Effector memory CD8-positive, alpha-beta T cell (primary cell): ENCODE measurements around the gene CAMTA1.

Experiments
- ATAC-seq: fragments of 150-1000 bp; cut with Tn5 transposase; replicated peaks from 2 replicates; pipeline ENCODE4 v1.10.0; 2021; ENCODE audit warnings: mild to moderate bottlenecking, moderate library complexity
- DNase-seq, 3 experiments: peaks; one replicate each; pipeline ENCODE4 v3.0.0; 2021
- H3K27ac Mint-ChIP-seq, 2 donors: one replicate each; pipeline ENCODE4 v1.8.0; 2022; ENCODE audit warnings: mild to moderate bottlenecking in 2 of 2, mixed read lengths in 2 of 2, moderate library complexity in 2 of 2
- H3K27me3 Mint-ChIP-seq, 2 donors: one replicate each; pipeline ENCODE4 v1.8.0; 2022; ENCODE audit warnings: mixed read lengths in 2 of 2
- H3K36me3 Mint-ChIP-seq: one replicate; pipeline ENCODE4 v1.8.0; 2022; ENCODE audit warnings: mild to moderate bottlenecking, moderate library complexity, mixed read lengths; ENCODE audit not compliant: insufficient read depth
- H3K4me1 Mint-ChIP-seq, 2 donors: one replicate each; pipeline ENCODE4 v1.8.0; 2022; ENCODE audit warnings: low read depth in 2 of 2, mixed read lengths in 2 of 2
- H3K4me3 Mint-ChIP-seq, 2 donors: one replicate each; pipeline ENCODE4 v1.8.0; 2022; ENCODE audit warnings: mild to moderate bottlenecking in 2 of 2, mixed read lengths in 2 of 2, moderate library complexity in 2 of 2
- H3K9me3 Mint-ChIP-seq, 2 donors: one replicate each; pipeline ENCODE4 v1.8.0; 2022; ENCODE audit warnings: mixed read lengths in 2 of 2

Gene CAMTA1

DNA sequence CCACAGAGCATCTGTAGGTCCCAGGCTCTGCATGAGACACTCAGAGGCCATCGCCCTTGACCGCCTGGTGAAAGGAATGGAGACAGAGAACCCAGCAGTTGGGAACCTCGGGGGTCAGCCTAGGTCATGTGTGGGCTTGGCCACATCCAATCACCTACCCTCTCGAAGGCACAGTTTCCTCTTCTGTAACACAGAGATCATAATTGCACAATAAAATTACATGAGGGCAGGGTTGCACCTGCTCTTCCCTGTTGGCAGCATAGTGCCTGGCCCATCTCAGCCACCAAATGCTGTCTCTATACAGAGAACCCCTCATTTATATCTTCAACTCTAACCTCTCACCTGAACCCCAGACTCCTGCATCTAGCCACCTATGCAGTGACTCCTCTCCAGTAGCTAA, 567.7 kb downstream of the CAMTA1 start:
- Mint-ChIP-seq H3K27me3 (peaks cover 37 to 56% of the 10 kb centered on the region in 2 donors), H3K4me3 (no peak overlapping the region), H3K4me1 (no peaks in the 10 kb centered on the region), H3K27ac (no peak overlapping the region), H3K36me3 (no peaks in the 10 kb centered on the region), H3K9me3 (peaks cover 0 to 2% of the 10 kb centered on the region in 2 donors)
- ATAC-seq (no peak), DNase-seq (no peak)

DNA sequence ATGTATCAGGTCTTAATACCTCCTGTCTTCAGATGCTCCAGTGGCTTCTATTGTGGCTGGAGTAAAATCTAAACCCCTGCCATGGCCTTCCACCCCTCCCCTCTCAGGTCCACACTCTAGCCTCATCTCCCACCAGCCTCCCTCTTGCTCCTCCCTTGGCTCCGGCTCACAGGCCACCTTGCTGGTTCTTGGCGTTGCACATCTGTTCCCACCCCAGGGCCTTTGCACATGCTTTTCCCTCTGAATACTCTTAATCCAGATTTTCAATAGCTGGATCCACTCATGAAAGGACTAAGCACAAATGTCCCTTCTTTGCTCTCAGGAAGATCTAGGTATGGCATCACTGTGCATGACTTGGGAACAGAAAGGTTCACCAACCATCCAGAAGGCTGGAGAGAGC, 570.4 kb downstream of the CAMTA1 start:
- H3K27ac Mint-ChIP-seq: no peak overlapping the region
- no peak overlapping the region for H3K4me3 Mint-ChIP-seq

DNA sequence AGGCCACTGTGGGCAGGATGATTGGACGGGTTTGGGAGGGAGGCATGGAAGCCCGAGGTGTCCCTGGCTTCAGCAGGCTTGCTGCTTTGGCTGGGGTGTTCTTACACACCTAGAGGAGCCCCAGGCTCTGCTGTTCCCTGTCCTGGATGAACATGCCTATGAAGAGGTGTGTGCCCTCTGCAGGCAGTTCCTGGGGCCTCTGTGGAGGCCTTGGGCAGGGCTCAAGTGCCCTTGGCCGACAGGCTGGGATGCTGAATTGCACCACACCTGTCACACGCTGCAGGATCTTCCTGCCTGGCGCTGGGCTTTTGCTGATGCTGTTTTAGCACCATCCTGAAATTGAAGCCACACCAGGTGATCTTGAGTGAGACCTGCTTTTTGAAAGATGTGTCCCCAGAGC, 570.8 kb downstream of the CAMTA1 start:
- Mint-ChIP-seq H3K4me3 (no peak overlapping the region), H3K9me3 (peaks cover 0 to 2% of the 10 kb centered on the region in 2 donors), H3K27me3 (peaks cover 12 to 42% of the 10 kb centered on the region in 2 donors), H3K4me1 (no peaks in the 10 kb centered on the region), H3K27ac (no peak overlapping the region), H3K36me3 (no peaks in the 10 kb centered on the region)
- DNase-seq: no peak
- no peak for ATAC-seq

More for the DNA sequence above, 570.4 kb downstream of the CAMTA1 start:
- H3K36me3 Mint-ChIP-seq: no peaks in the 10 kb centered on the region
- H3K9me3 Mint-ChIP-seq: peaks cover 0 to 2% of the 10 kb centered on the region in 2 donors
- DNase-seq (no peak), ATAC-seq (no peak)
- peaks cover 15 to 39% of the 10 kb centered on the region in 2 donors for H3K27me3 Mint-ChIP-seq
- H3K4me1 Mint-ChIP-seq: no peaks in the 10 kb centered on the region

DNA sequence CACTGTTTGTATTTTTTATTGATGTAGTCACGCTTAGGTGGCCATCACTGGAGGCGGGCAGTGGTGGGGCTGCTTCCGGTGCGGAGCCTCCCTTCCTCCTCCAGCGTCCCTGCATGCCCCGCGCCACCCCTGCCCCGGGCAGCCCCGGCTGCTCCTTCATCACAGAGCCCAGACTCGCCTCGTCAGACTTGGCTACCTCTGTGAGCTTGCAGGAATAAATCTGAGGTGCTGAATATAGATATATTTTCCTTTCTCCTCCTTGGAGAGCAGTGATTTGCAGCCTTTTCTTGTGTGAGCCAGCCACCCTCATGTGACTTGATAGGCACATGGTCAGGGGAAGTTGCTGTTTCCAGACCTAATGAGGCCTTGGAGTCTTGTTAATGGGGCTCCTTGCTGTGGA, 573.2 kb downstream of the CAMTA1 start:
- H3K4me3 Mint-ChIP-seq: no peak overlapping the region
- H3K36me3 Mint-ChIP-seq: no peaks in the 10 kb centered on the region
- ATAC-seq (no peak), DNase-seq (no peak)
- no peak overlapping the region for H3K27ac Mint-ChIP-seq
- peaks cover 7 to 26% of the 10 kb centered on the region in 2 donors for H3K27me3 Mint-ChIP-seq
- no peaks in the 10 kb centered on the region for H3K4me1 Mint-ChIP-seq
- peaks cover 0 to 2% of the 10 kb centered on the region in 2 donors for H3K9me3 Mint-ChIP-seq

DNA sequence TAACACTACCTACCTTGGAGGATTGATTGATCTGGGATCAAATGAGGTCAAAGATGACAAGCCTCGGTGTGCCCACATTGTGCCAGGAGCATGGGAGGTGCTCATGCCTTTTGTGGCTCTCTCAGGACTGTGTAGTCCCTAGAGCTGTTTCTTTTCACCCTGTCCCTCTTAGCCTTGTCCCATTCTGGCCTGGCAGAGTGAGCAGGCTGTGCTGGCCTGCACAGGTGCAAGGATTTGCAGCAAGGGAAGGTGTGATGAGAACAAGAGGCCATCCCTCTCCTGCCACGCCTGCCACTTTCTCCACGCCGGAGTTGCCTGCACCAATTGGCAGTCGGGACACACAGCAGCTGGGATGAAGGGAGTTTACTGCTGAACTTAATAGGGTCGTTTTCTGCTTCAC, 575.3 kb downstream of the CAMTA1 start:
- Mint-ChIP-seq H3K27me3 (peaks cover 3 to 32% of the 10 kb centered on the region in 2 donors), H3K4me1 (no peaks in the 10 kb centered on the region), H3K9me3 (peaks cover 0 to 2% of the 10 kb centered on the region in 2 donors), H3K4me3 (no peak overlapping the region), H3K27ac (no peak overlapping the region), H3K36me3 (no peaks in the 10 kb centered on the region)
- no peak for ATAC-seq
- no peak for DNase-seq

DNA sequence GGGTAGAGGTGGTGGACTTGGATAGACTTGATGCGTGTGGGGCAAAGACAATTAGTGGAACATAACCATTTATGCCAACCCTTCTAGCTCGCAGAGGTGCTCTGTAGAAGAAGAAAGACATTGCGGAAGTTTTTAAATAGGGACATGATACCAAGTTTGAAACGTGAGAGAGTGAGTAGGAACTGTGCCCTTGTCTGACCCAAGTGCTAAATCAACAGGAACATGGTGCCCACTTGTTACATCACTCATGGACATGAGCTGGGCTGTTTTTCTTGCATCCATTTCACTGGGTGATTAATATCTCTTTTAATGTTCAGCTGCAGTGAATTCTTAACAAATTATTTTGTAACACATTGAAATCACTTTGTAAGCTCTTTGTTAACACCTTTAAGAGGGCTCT, 577.7 kb downstream of the CAMTA1 start:
- Mint-ChIP-seq H3K27ac (no peak overlapping the region), H3K27me3 (peaks cover 0 to 25% of the 10 kb centered on the region in 2 donors), H3K4me3 (no peak overlapping the region), H3K9me3 (no peaks in the 10 kb centered on the region), H3K4me1 (no peaks in the 10 kb centered on the region), H3K36me3 (no peaks in the 10 kb centered on the region)
- DNase-seq (no peak), ATAC-seq (no peak)

DNA sequence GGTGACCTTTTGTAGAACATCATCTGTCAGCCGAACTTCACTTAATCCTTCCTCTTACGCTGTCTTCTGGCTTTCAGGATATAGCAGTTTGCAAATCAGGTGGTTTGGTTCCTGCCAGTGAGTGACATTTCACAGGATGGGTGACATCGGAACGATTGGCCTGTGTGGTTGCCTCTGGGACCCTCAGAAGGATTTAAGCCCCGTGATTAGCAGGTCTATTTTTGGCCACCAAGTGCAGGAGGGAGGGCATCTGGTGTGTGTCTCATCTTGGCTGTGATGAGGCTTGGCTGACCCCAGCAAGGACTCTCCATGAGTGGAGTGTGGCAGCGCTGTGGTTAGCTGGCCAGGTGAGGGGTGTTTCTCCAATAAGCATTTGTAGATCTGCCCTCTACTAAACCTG, 578.2 kb downstream of the CAMTA1 start:
- H3K36me3 Mint-ChIP-seq: no peaks in the 10 kb centered on the region
- H3K27me3 Mint-ChIP-seq: peaks cover 0 to 25% of the 10 kb centered on the region in 2 donors
- no peak for DNase-seq
- H3K4me1 Mint-ChIP-seq: no peaks in the 10 kb centered on the region
- no peak for ATAC-seq
- no peak overlapping the region for H3K27ac Mint-ChIP-seq
- no peak overlapping the region for H3K4me3 Mint-ChIP-seq
- H3K9me3 Mint-ChIP-seq: no peaks in the 10 kb centered on the region

DNA sequence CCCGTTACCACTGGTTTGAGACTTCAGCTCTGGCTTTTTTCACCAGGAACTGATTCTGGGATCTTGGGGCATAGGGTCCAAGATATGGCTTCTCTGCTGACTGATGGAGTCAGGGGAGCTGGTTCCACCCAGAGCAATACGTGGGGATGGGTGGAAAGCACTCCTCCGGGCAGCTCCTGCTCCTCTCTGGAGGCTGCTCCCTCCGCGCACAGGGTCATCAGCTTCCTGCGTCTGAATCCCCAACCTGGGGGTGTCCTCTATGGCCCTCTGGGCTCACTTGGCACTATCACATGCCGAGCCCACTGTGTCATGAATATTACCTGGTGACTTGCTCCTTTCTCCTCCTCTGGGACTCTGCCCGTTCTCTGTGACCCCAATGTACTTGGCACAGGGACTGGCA, 580.5 kb downstream of the CAMTA1 start:
- Mint-ChIP-seq H3K4me1 (no peaks in the 10 kb centered on the region), H3K9me3 (no peaks in the 10 kb centered on the region), H3K27ac (no peak overlapping the region), H3K36me3 (no peaks in the 10 kb centered on the region), H3K27me3 (peaks cover 0 to 14% of the 10 kb centered on the region in 2 donors), H3K4me3 (no peak overlapping the region)
- ATAC-seq (no peak), DNase-seq (no peak)

DNA sequence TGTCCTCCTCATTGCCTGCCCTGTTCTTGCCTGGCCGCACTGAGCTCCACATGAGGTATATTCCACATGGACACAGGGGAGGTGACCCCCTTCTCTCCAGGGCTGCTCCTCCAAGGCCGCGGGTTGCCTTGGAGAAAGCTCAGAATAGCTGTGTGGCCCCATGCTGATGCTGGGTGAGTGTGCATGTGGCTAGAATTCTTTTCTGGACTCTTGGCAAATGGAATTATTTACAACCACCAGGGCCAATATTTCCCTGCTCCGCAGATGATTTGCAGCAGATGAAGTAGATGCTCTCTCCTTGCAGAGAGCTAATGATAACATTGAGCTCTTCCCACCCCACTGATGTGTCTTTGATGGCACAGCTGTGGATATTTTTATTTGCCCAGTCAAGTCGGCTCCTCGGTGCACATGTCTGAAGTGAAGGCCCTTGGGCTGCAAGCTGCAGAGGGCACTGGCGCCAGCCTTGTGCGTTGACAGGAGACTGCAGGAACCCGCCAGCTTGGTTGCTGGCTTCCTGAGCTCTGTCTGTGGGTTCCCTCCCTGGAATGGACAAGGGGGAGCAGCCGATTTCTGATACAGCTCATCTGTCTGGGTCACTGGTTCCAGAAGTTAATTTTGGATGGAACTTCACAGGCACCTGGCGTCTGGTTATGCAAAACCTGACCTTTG, 581.2 kb downstream of the CAMTA1 start:
- ATAC-seq: no peak
- Mint-ChIP-seq H3K9me3 (no peaks in the 10 kb centered on the region), H3K4me3 (no peak overlapping the region)

DNA sequence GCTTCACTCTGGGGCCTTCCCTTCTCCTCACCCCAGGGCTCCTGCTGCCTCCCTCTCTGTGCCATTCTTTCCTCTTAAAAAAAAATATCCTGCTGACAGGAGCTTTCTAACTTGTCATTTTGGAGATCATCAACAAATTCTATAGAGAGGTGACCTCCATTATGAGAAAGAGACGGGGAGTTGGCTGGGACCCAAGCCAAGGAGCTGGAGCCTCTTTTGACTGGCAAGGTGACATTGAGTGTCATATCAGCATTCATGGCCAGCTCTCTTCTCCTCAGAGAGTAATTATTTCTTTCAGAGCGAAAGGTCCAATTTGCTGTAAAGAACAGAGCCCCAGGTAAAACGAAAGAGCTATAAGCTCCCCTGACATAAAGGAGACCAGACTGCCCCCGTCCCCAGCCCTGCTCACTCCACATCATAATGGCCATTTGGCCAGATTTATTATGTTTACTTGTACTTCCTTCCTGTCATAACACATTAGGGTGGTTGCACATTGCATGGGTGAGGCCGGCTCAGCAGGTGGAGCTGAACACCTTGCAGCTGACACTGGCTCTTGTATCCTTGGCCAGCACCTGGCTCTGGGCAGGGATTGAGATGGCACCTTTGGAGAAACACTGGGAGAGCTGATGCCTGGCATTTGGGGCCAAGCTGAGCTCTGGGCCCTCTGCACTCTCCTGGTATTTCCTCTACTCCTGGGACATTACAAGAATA, 581.9 kb downstream of the CAMTA1 start:
- no peak for ATAC-seq
- no peak overlapping the region for H3K27ac Mint-ChIP-seq
- no peaks in the 10 kb centered on the region for H3K9me3 Mint-ChIP-seq
- no peak overlapping the region for H3K4me3 Mint-ChIP-seq
- H3K36me3 Mint-ChIP-seq: no peaks in the 10 kb centered on the region
- DNase-seq: no peak
- peaks cover 0 to 8% of the 10 kb centered on the region in 2 donors for H3K27me3 Mint-ChIP-seq
- no peaks in the 10 kb centered on the region for H3K4me1 Mint-ChIP-seq

More for the DNA sequence above, 581.2 kb downstream of the CAMTA1 start:
- no peaks in the 10 kb centered on the region for H3K4me1 Mint-ChIP-seq
- no peak overlapping the region for H3K27ac Mint-ChIP-seq
- no peaks in the 10 kb centered on the region for H3K36me3 Mint-ChIP-seq
- H3K27me3 Mint-ChIP-seq: peaks cover 0 to 8% of the 10 kb centered on the region in 2 donors
- no peak for DNase-seq

DNA sequence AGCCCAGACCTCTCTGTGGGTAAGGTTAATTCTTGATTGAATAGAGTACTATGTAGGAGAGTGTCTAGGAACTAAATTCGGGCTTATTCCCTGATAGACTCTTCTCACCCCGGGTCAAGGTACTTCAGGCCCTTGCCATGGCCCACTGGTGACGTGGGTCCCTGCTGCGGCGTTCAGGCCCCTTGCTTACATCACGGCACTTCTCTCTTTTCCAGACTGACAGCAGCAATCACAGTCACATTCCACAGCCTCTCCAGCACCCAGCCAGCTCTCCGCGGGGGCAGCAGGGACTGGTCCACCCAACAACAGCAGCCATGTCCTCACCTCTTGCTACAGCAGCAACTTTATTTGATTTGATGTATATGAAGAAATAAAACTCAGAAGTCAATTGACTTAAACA, 584.6 kb downstream of the CAMTA1 start:
- H3K4me3 Mint-ChIP-seq: no peak overlapping the region
- H3K36me3 Mint-ChIP-seq: no peaks in the 10 kb centered on the region
- H3K27me3 Mint-ChIP-seq: peaks cover 6 to 11% of the 10 kb centered on the region in 2 donors
- no peak for DNase-seq
- H3K9me3 Mint-ChIP-seq: no peaks in the 10 kb centered on the region
- no peak for ATAC-seq
- H3K27ac Mint-ChIP-seq: no peak overlapping the region
- no peaks in the 10 kb centered on the region for H3K4me1 Mint-ChIP-seq

DNA sequence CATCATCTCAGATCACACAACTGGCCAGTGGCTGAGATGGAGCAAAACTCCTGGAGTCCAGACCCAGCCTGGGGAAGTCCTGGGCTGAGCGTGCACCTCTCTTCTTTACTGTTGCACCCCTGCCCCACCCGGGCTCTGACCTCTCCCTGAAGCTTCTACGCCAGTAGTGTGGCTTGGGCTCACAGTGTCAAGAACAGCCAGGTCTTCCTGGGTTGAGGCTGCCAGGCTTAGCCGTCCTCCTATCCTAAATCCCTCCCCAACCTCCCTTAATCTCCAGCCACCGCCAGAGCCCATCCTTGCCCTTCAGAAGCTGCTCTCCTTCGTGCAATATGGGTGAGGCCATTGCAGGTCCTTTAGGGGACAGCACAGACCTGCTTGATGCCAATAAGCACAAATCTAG, 586.7 kb downstream of the CAMTA1 start:
- no peak overlapping the region for H3K27ac Mint-ChIP-seq
- no peaks in the 10 kb centered on the region for H3K36me3 Mint-ChIP-seq
- DNase-seq: no peak
- peaks cover 12 to 32% of the 10 kb centered on the region in 2 donors for H3K27me3 Mint-ChIP-seq
- no peaks in the 10 kb centered on the region for H3K9me3 Mint-ChIP-seq
- no peak overlapping the region for H3K4me3 Mint-ChIP-seq
- no peak for ATAC-seq
- H3K4me1 Mint-ChIP-seq: no peaks in the 10 kb centered on the region

DNA sequence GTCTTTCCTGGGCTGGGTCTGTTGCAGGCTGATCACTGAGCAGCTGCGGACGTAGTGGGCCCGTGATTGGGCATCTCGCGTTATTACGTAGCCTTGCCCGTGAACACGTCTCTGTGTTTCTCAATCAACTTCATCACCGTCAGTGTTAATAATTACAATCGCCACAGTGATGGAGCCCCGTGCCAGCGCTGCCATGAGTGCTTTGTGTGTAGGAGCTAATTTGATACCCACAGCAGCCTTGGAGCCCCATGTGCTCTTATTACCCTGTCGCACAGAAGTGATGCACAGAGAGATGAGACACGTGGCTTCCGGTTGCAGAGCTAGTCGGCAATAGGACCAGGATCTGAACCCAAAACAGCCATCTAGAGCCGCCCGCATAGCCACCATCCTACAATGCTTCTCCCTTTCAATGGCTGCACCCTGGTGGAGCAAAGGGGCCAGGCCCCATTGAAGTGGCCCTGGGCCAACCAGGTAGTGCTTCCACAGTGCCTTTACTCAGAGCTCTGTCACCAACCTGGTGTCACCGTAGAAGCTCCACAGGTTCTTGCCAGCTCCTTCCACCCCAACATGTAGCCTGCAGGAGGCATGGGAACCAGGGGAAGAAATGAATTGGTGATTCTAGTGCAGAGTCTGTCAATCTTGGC, 587.3 kb downstream of the CAMTA1 start:
- no peak for DNase-seq

DNA sequence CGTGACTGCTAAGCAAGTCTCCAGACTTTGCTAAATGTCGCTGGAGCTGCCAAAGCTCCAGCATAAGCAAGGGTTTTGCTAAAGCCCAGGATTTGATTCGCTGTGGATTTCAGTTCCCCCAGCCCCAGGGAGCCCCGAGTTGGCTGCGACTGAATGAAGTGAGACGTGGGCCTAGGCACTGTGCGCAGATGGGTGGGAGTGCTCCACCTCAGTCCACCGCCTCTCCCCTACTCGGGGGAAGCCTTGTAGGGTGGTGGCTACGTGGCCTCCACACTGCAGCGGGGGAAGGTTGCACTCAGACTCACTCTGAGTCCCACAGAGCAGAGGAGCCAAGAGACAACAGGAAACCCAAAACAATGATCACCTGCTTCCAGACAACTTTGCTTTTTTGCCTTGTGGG, 588.0 kb downstream of the CAMTA1 start:
- DNase-seq: no peak
- Mint-ChIP-seq H3K4me3 (no peak overlapping the region), H3K27me3 (peaks cover 12 to 45% of the 10 kb centered on the region in 2 donors), H3K36me3 (no peaks in the 10 kb centered on the region), H3K9me3 (no peaks in the 10 kb centered on the region), H3K4me1 (no peaks in the 10 kb centered on the region), H3K27ac (no peak overlapping the region)
- no peak for ATAC-seq

More for the DNA sequence above, 587.3 kb downstream of the CAMTA1 start:
- Mint-ChIP-seq H3K4me1 (no peaks in the 10 kb centered on the region), H3K4me3 (no peak overlapping the region), H3K27ac (no peak overlapping the region), H3K27me3 (peaks cover 12 to 39% of the 10 kb centered on the region in 2 donors), H3K9me3 (no peaks in the 10 kb centered on the region), H3K36me3 (no peaks in the 10 kb centered on the region)
- ATAC-seq: no peak
